ENCODE measurements around the gene ZNF630.
A peak's percentile ranks its signal among the peaks of the same experiment; 100 is the strongest.
"Not testable (repeated sequence)": the region's sequence is repeated elsewhere in the genome, so short reads cannot be mapped to it uniquely, and the experiment has no call there.

ZNF630 gene

GRCh38 chrX:48027545-48027944 lies 43.9 kb downstream of the ZNF630 start:
- DNase-seq, result not testable (repeated sequence)

- peak; percentile 18 for DNase-seq
Measured at GRCh38 chrX:48025561-48025960, 45.9 kb downstream of the ZNF630 start.

- no peak for DNase-seq
Measured at GRCh38 chrX:48022738-48023137, 48.7 kb downstream of the ZNF630 start.

GRCh38 chrX:48022100-48022499 lies 49.3 kb downstream of the ZNF630 start:
- DNase-seq, result no peak

- peak; percentile 75 for DNase-seq
Measured at GRCh38 chrX:48021026-48021900, 50.2 kb downstream of the ZNF630 start.

DNA sequence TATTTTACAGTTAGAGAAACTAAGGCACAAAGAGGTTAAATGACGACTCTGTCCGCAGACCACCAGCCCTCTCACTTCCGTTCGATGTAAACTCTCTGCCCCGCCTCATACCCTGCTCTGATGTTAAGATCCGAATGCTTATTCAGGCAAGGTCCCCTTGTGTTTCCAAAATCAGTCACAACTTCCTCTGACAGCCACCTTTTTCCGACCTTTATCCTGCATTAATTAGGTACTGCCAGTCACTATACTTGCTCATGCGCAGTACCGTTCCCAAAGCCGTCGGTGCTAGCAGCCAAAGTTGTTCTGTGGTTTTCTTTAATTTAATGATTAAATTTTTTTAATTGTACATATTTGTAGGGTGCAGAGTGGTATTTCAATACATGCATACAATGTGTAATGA lies 51.0 kb downstream of the ZNF630 start:
- peak; percentile 7 for DNase-seq

GRCh38 chrX:48019892-48020291 lies 51.5 kb downstream of the ZNF630 start:
- DNase-seq, result not testable (repeated sequence)

- DNase-seq, result not testable (repeated sequence)
Measured at GRCh38 chrX:48016583-48017310, 54.7 kb downstream of the ZNF630 start.

GRCh38 chrX:48009445-48009960 lies 61.9 kb downstream of the ZNF630 start:
- DNase-seq, result not testable (repeated sequence)

Measured in activated CD4-positive, alpha-beta T cell treated with anti-CD3 and anti-CD28 coated beads, Interleukin-2, amount 50 U/mL, for 1 hour (primary cell).